Astrocyte (in vitro differentiated cells and primary cell): Measurements from ENCODE around the gene SLC9A7.

Experiments used
- CTCF ChIP-seq: IDR thresholded peaks from 2 replicates; pipeline ENCODE4 v1.5.1; 2011; ENCODE audit warnings: low read depth, mild to moderate bottlenecking, inconsistent platforms, low read length, moderate library complexity; ENCODE audit not compliant: insufficient read depth
- EZH2 ChIP-seq: IDR thresholded peaks from 2 replicates; pipeline ENCODE4 v1.6.1; 2012; ENCODE audit warnings: mild to moderate bottlenecking, low read length, inconsistent platforms; ENCODE audit not compliant: insufficient read depth

DNA sequence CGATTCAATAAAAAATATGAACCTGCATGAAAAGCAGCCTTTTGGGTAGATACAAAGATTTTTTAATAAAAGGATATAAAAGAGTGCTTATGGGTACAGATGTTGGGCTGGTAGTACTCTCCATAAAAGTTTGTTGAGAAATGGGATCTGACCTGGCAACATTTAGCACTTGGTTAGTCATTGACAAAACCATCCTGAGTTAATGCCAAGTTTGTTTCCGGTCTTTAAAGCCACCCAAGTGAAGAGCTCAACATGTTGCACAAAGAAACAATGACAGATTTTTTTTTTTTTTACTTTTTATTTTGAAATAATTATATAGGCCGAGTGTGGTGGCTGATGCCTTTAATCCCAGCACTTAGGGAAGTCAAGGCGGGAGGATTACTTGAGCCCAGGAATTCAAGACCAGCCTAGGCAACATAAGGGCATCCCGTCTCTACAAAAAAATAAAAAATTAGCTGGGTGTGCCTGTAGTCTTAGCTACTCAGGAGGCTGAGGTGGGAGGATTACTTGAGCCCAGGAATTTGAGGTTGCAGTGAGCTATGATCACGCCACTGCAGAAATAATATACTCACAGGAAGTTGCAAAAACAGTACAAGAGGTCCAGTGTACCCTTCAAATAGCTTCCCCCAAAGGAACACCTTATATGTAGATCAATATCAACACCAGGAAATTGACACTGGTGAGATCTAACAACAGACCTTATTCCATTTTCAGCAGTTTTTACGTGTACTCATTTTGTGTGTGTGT is 168.8 kb downstream of the SLC9A7 start:
- TF ChIP-seq EZH2 = no peak
- no peak for TF ChIP-seq CTCF
